8988T (cell line): Measurements from ENCODE around the gene TMEM132A.
"Not testable (repeated sequence)": the region's sequence is repeated elsewhere in the genome, so short reads cannot be mapped to it uniquely, and the experiment has no call there.

Experiments
- DNase-seq: peaks from one replicate; pipeline ENCODE4 v3.0.0; 2011

Gene TMEM132A

GRCh38 chr11:60906132-60906972, 17.9 kb upstream of the TMEM132A start, which contains the start of gene PRPF19:
Gene PRPF19 (minus strand): TSS chr11:60906585. CDS start chr11:60906382, 203 bp downstream.
- peak; percentile 94 for DNase-seq

- no peak for DNase-seq
Measured at GRCh38 chr11:60908803-60909202, 15.5 kb upstream of the TMEM132A start.

- DNase-seq: not testable (repeated sequence)
Measured at GRCh38 chr11:60909680-60910280, 14.5 kb upstream of the TMEM132A start.

- no peak for DNase-seq
Measured at GRCh38 chr11:60910281-60910687, 14.0 kb upstream of the TMEM132A start.

GRCh38 chr11:60910711-60911380, 13.4 kb upstream of the TMEM132A start:
- DNase-seq: no peak

GRCh38 chr11:60912223-60912850, 11.9 kb upstream of the TMEM132A start:
- no peak for DNase-seq

GRCh38 chr11:60912851-60913528, 11.3 kb upstream of the TMEM132A start:
- no peak for DNase-seq

GRCh38 chr11:60913793-60914632, 10.2 kb upstream of the TMEM132A start, which contains the start of gene TMEM109:
Gene TMEM109 (plus strand): TSS chr11:60914158. CDS start chr11:60919694, 5,536 bp downstream.
- DNase-seq: peak; percentile 86

- DNase-seq: no peak
Measured at GRCh38 chr11:60914633-60915247, 9.5 kb upstream of the TMEM132A start.

- peak; percentile 79 for DNase-seq
Measured at GRCh38 chr11:60915248-60915914, 8.9 kb upstream of the TMEM132A start.

GRCh38 chr11:60916669-60917206, 7.5 kb upstream of the TMEM132A start:
- no peak for DNase-seq

- DNase-seq: no peak
Measured at GRCh38 chr11:60917267-60917666, 7.0 kb upstream of the TMEM132A start.

GRCh38 chr11:60918251-60918938, 5.9 kb upstream of the TMEM132A start:
- no peak for DNase-seq

GRCh38 chr11:60918939-60919265, 5.4 kb upstream of the TMEM132A start:
- no peak for DNase-seq

GRCh38 chr11:60919320-60919719, 4.9 kb upstream of the TMEM132A start:
- DNase-seq: no peak

GRCh38 chr11:60919956-60920355, 4.3 kb upstream of the TMEM132A start:
- DNase-seq: no peak

- DNase-seq: no peak
Measured at GRCh38 chr11:60921259-60921658, 3.0 kb upstream of the TMEM132A start.

- DNase-seq: no peak
Measured at GRCh38 chr11:60921777-60922335, 2.4 kb upstream of the TMEM132A start.

- DNase-seq: no peak
Measured at GRCh38 chr11:60922906-60923305, 1.4 kb upstream of the TMEM132A start.
